ENCODE data around the gene NACC2. TPM values are rescaled to one million over a fixed set of nuclear protein-coding genes. Genes with fewer than 3 reads are reported as not detected.
A peak's percentile ranks its signal among the peaks of the same experiment; 100 is the strongest.

Gene NACC2
- total and polyA plus RNA-seq, 9 of the 15 experiments (the other 6 are each of a cell fraction or from before 2014, with no cell fraction given), result 0.70 to 25.1 (median 5.6) TPM

- TF ChIP-seq KDM2B (CRISPR knock-in tag; IDR thresholded peaks at IDR 0.05) (no peak), ETV5 (CRISPR knock-in tag; IDR thresholded peaks at IDR 0.05; ENCODE audit: low read depth) (no peak), CREB3L1 (IDR thresholded peaks at IDR 0.05; ENCODE audit: borderline replicate concordance, low read depth) (no peak), MAFF (IDR thresholded peaks at IDR 0.05; ENCODE audit: low read length) (peak; percentile 97), ELF4 (CRISPR knock-in tag; IDR thresholded peaks at IDR 0.05) (no peak), ZNF584 (CRISPR knock-in tag; IDR thresholded peaks at IDR 0.05; ENCODE audit: low read depth) (no peak), MAZ (CRISPR knock-in tag; conservative IDR thresholded peaks at IDR 0.05 in 1 of 2, IDR thresholded peaks at IDR 0.05 in 1 of 2) (no peak; a peak in 1 of 4 replicates)
Measured at GRCh38 chr9:136110082-136111061, 15.3 kb upstream of the NACC2 start (continued).

All from K562 (cell line).